ENCODE measurements around the gene NOL4L.

Gene NOL4L

DNA sequence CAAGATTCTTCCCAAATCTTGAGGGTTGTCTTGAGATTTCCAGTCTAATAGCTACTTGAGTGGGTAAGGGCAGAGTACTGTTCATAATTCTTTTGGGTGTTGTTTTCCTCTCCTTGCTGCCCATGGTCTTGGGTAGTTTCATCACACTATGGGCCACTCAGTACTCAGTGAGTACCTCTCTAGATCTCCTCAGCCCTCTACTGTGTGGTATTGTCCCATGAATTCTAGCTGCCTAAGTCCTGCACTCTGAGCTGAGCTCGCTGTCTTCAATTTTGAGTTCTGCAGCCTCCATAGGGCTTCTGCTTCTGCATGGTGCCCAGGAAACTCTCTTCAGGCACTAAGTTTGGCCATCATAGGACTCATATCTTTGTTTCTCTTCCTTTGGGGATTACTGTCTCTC is 184.7 kb downstream of the NOL4L start:
- no peak for DNase-seq

DNA sequence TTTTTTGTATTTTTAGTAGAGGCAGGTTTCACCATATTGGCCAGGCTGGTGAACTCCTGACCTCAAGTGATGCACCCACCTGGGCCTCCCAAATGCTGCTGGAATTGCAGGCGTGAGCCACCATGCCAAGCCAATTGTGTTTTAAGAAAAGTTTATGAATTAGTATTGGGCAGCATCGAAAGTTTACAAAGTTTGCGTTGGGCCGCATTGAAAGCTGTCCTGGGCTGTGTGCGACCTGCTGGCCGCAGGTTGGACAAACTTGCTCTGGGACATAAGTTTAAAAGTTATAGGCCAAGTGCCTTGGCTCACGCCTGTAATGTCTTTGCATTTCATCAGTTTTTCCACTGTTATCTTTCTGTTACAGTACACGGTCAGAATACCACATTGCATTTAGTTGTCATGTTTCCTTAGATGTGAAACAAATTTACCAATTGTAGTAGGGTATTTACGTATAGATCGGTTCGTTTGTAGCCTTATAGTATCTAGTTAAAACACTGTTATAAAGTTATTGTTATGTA is 187.5 kb downstream of the NOL4L start:
- no peak for DNase-seq

DNA sequence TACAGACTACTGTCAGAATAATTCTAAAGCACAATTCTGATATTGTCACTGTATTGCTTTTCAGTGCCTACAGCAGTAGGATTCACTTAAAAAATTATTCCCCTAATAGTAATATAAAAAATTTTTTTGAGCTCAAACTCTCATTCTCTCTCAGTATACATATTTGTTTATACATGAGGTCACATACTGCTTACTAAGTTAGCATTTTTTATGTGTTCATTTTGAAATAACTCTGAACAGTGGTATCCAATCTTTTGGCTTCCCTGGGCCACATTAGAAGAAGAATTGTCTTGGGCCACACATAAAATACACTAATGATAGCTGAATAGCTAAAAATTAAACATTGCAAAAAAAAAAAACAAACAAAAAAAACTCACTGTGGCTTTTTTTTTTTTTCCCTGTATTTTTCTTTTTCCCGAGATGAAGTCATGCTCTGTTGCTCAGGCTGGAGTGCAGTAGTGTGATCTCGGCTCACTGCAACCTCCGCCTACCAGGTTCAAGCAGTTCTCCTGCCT is 188.4 kb downstream of the NOL4L start:
- DNase-seq, result no peak

DNA sequence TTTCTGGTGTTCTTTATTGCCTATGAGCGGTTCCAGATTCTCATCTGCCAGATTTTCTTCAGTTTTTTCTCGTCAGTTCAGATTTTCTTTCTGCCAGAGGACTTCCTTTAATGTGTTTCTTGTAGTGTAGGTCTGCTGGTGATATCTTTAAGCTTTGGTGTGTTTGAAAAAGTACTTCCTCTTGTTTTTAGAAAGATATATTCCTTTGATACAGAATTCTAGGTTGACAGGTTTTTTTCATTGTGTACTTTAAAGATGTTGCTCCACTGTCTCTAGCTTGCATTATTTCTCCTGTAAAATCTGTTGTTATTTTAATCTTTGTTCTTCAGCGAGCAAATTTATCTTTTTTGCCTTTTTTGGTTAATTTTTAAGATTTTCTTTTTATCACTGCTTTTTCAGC is 190.1 kb downstream of the NOL4L start:
- DNase-seq, result no peak
